Suprapubic skin (tissue), 4 donors: ENCODE measurements around the gene FASLG.
"Not testable (repeated sequence)": the region's sequence is repeated elsewhere in the genome, so short reads cannot be mapped to it uniquely, and the experiment has no call there.

ENCODE experiments used
- CTCF ChIP-seq, 2 donors: fragments of 200-600 bp in 1 of 2; fragments of 450-650 bp in 1 of 2; sonication (generic) in 1 of 2; IDR thresholded peaks; one replicate each; pipeline ENCODE4 v1.5.1; 2016 to 2019; ENCODE audit warnings: antibody characterized with exemption in 2 of 2, mild to moderate bottlenecking in 1 of 2, moderate library complexity in 1 of 2
- POLR2A ChIP-seq, 2 donors: fragments of 450-650 bp; IDR thresholded peaks; one replicate each; pipeline ENCODE4 v1.6.1; 2017; ENCODE audit warnings: antibody characterized with exemption in 2 of 2, mild to moderate bottlenecking in 2 of 2, moderate library complexity in 2 of 2
- POLR2AphosphoS5 ChIP-seq, 3 donors: sonication (generic); formaldehyde crosslinking; IDR thresholded peaks; one replicate each; pipeline ENCODE4 v1.6.1; 2017; ENCODE audit warnings: antibody characterized with exemption in 3 of 3

- TF ChIP-seq POLR2A, CTCF, POLR2AphosphoS5 (IDR thresholded peaks at IDR 0.05): not testable (repeated sequence)
Observed at GRCh38 chr1:172690925-172691324, 32.0 kb downstream of the FASLG start.
